ENCODE measurements around the gene IGF2R. TPM values are rescaled to one million over a fixed set of nuclear protein-coding genes. Genes with fewer than 3 reads are reported as not detected.

The IGF2R gene
- total RNA-seq, 1 experiment from 2014 or later: 31.5 TPM

- H3K27ac ChIP-seq (ENCODE audit: low read length): no peak overlapping the region
- H2AFZ ChIP-seq (ENCODE audit: low read length): no peak overlapping the region
- H3K27me3 ChIP-seq (ENCODE audit: low read length): no peaks in the 10 kb centered on the region
- H3K36me3 ChIP-seq (ENCODE audit: low read depth, low read length): peaks cover 2% of the 10 kb centered on the region; the same call in 1 of the 2 replicates
- ChIA-PET POLR2A (ENCODE audit: unreplicated experiment) (no interaction called here), CTCF (no interaction called here)
- intact Hi-C loops (cut with micrococcal nuclease): no loop called here
- H3K4me1 ChIP-seq (ENCODE audit: insufficient read depth, low read length): no peaks in the 10 kb centered on the region
- no peaks in the 10 kb centered on the region for H3K9me2 ChIP-seq (replicated peaks; ENCODE audit: low read length)
- H3K9ac ChIP-seq (ENCODE audit: low read length): no peak overlapping the region
- H3K4me3 ChIP-seq (ENCODE audit: low read length): no peak overlapping the region
- no peaks in the 10 kb centered on the region for H3K9me3 ChIP-seq (ENCODE audit: low read length)
- no peaks in the 10 kb centered on the region for H4K20me1 ChIP-seq (ENCODE audit: low read length)
- ATAC-seq: no peak
- no peak overlapping the region for H3K4me2 ChIP-seq (ENCODE audit: low read length)
- no peak for TF ChIP-seq CTCF (conservative IDR thresholded peaks at IDR 0.05; ENCODE audit: low read depth, low read length)
- TF ChIP-seq EZH2 (IDR thresholded peaks at IDR 0.05; ENCODE audit: low read length, unreplicated experiment): no peak
- TF ChIP-seq EZH2phosphoT487 (IDR thresholded peaks at IDR 0.05; ENCODE audit: borderline replicate concordance, low read length): no peak
- DNase-seq: no peak
- no TSS peak for BruUV-seq (replicated peaks)
- H3K79me2 ChIP-seq (ENCODE audit: low read length): no peaks in the 10 kb centered on the region
- H3F3A ChIP-seq (ENCODE audit: low read length, unreplicated experiment): no peaks in the 10 kb centered on the region
Observed at GRCh38 chr6:160095146-160095845, 126.4 kb downstream of the IGF2R start.

- peaks cover 7% of the 10 kb centered on the region; the same call in 1 of the 2 replicates for H3K36me3 ChIP-seq (ENCODE audit: low read depth, low read length)
- POLR2A ChIA-PET (ENCODE audit: unreplicated experiment): no interaction called here
- intact Hi-C loops (cut with micrococcal nuclease): no loop called here
Observed at GRCh38 chr6:160101277-160102205, 132.7 kb downstream of the IGF2R start.

More at GRCh38 chr6:160101277-160102205, 132.7 kb downstream of the IGF2R start:
- DNase-seq (no peak), ATAC-seq (no peak)
- no peak overlapping the region for H3K4me3 ChIP-seq (ENCODE audit: low read length)
- TF ChIP-seq CTCF (conservative IDR thresholded peaks at IDR 0.05; ENCODE audit: low read depth, low read length) (no peak), EZH2phosphoT487 (IDR thresholded peaks at IDR 0.05; ENCODE audit: borderline replicate concordance, low read length) (no peak), EZH2 (IDR thresholded peaks at IDR 0.05; ENCODE audit: low read length, unreplicated experiment) (no peak)
- CTCF ChIA-PET: no interaction called here
- no peaks in the 10 kb centered on the region for H3K79me2 ChIP-seq (ENCODE audit: low read length)
- no peaks in the 10 kb centered on the region for H3K9me2 ChIP-seq (replicated peaks; ENCODE audit: low read length)
- H3K9ac ChIP-seq (ENCODE audit: low read length): no peak overlapping the region
- no peaks in the 10 kb centered on the region for H4K20me1 ChIP-seq (ENCODE audit: low read length)
- no peak overlapping the region for H3K4me2 ChIP-seq (ENCODE audit: low read length)
- no peaks in the 10 kb centered on the region for H3F3A ChIP-seq (ENCODE audit: low read length, unreplicated experiment)
- no TSS peak for BruUV-seq (replicated peaks)
- H3K27me3 ChIP-seq (ENCODE audit: low read length): no peaks in the 10 kb centered on the region
- no peak overlapping the region for H2AFZ ChIP-seq (ENCODE audit: low read length)
- H3K9me3 ChIP-seq (ENCODE audit: low read length): no peaks in the 10 kb centered on the region
- peaks cover 6% of the 10 kb centered on the region; the same call in 1 of the 2 replicates for H3K4me1 ChIP-seq (ENCODE audit: insufficient read depth, low read length)
- H3K27ac ChIP-seq (ENCODE audit: low read length): no peak overlapping the region
